A375 (cell line): ENCODE data around the gene NFATC3. TPM values are rescaled to one million over a fixed set of nuclear protein-coding genes. Genes with fewer than 3 reads are reported as not detected.

Experiments
- small RNA-seq: library from RNA; depleted of rRNA; stranded (forward); fragments of <200 nt; gene quantifications from one replicate; pipeline ENCODE3, GENCODE V24; 2014
- total RNA-seq: library from RNA; depleted of rRNA; stranded (reverse); fragments of >200 nt; shearing (Covaris generic); gene quantifications from 2 replicates; pipeline ENCODE4 v1.2.3, GENCODE V29; 2014; rRNA removed

NFATC3 gene
- 19.3 and 21.5 TPM in 2 replicates for total RNA-seq

DNA sequence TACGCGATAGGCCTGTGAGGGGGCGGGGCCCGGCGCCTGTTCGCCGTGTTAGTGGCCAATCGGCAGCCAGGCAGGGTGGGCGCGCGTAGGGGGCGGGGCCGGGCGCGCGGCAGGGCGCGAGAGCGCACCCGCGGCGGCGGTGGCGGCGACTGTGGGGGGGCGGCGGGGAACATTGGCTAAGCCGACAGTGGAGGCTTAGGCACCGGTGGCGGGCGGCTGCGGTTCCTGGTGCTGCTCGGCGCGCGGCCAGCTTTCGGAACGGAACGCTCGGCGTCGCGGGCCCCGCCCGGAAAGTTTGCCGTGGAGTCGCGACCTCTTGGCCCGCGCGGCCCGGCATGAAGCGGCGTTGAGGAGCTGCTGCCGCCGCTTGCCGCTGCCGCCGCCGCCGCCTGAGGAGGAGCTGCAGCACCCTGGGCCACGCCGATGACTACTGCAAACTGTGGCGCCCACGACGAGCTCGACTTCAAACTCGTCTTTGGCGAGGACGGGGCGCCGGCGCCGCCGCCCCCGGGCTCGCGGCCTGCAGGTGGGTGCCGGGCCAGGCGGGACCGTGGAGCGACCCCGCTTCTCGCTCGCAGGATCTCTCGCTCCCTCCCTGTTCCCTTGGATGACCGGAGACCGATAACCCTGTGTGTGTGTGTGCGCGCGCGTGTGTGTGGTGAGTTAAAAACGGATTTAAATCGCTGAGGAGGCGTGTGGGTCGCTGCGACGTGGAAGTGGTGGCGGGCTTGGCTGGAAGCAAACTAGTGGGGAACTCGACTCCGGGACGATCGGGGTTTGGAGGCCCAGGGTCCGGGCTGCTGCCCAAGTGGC, at the start of gene NFATC3:
TSS of gene NFATC3 (plus strand) at position 112 of the 813 bp plus-strand sequence. CDS start at position 424, 312 bp downstream.

DNA sequence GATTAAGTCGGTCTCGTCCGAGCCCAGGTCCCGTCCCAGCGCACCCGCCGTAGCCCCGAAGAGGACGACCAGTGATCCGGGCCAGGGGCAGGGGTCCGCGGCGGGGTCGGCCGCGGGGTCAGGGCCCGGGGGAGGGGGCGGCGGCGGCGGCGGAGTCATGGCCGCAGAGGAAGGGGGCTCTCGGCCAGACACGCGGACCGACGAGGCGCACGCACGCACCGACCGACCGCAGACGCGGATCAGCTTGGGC, 150.6 kb downstream of the NFATC3 start, which contains the start of gene ESRP2:
TSS of gene ESRP2 (minus strand) at position 241 of the 250 bp plus-strand sequence. CDS start at position 159, 82 bp downstream.

DNA sequence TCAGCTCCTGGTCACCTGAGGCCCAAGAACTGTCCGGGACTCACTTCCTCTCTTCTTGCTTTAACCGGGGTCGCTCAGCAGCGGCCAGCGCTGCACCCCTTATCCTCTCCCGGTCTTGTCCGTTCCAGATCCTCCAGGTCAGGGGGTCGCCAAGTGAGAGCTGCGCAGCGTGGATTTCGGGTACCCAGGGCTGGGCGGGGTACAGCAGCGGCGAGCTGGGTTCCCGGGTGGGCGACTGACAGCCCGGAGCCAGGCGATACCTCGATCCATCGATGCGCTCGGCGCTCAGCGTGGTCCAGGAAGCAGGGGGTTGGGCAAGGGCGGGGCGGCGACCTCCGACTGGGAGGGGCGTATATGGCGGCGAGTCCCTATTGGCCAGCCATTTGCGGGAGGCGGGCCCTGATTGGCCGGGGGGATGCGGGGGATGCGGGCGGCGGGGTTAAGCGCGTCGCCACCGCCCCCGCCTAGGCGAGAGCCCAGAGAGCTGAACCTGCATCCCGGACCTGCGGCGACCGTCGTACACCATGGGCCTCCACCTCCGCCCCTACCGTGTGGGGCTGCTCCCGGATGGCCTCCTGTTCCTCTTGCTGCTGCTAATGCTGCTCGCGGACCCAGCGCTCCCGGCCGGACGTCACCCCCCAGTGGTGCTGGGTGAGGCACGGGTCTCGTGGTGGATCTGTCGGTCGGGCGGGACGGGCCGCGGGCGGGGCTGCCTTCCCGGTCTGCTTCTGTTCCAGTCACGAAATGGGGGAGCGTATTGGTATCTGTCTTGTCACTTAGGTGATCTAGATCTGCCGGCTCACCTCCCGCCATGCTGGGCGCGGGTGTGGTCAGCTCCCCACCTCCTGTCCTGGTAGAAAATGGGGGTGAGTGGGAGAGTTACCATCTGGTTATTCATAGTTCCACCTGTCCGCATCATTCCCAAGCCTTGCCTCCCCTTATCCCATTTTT, 160.0 kb downstream of the NFATC3 start, which contains the start of gene PLA2G15:
TSS of gene PLA2G15 (plus strand) at position 471 of the 951 bp plus-strand sequence. CDS start at position 525, 54 bp downstream.

DNA sequence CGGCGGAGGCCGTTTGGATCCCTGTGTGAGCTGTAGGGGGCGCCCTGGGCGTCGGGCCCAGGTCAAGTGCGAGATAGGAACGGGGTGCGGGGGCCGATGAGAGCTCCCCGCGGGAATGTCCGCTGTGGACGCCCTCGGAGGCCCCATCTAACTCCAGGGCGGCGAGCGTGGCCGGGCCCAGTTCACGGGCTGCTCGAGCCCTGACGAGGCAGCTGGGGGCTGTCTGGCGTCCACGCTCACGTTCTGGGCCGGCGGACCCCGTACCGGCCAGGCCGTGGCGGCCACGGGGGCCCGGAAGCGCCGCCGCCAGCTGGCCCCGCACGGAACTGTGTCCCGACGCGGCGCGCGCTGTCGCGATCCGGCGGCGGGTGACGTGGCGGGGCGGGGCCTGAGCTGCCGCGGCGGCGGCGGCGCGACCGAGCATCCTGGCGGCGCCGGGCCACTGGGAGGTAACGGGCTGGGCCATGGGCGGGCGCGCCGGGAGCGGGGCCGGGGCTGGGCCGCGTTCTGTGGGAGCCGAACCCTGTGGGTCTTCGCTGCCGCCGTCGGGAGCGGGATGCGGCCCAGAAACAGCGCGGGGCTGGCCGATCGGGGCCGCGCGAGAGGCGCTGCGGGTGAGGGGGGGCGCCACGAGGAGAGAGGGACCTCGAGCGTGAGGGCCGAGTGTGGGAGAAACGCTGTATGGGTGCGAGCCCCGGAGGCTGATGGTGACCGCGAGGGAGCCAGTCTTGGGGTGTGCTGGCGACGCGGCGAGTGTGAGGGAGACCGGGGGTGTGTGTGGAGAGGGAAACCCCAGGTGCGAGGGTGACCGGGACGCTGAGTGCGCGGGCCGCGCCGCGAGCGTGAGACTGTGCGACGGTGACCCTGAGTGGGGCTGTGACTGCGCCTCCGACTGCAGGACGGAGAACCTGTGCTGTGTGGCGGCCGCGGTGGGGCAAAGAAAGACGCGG, 179.2 kb downstream of the NFATC3 start, which contains the start of gene SLC7A6:
TSS of gene SLC7A6 (plus strand) at position 399 of the 950 bp plus-strand sequence. CDS start 10,201 bp downstream, outside the sequence.

Small RNA genes lying within 50 kb of the gene (small RNA-seq; reads per million reads assigned to genes)
- not detected for gene RF00019
- gene RF00554, result not detected

Other genes with a start within 250 kb of the NFATC3 start
- gene THAP11, start 243.1 kb upstream of the NFATC3 start, total RNA-seq, result 36.9 and 37.4 TPM in 2 replicates
- 174 TPM in 2 replicates for gene NUTF2, start 238.4 kb upstream of the NFATC3 start, total RNA-seq
- 29.7 and 30.7 TPM in 2 replicates for gene CENPT, start 237.7 kb upstream of the NFATC3 start, total RNA-seq
- 82.4 and 94.4 TPM in 2 replicates for gene EDC4, start 212.3 kb upstream of the NFATC3 start, total RNA-seq
- 0.30 TPM in 1 of 2 replicates, not detected in the other for gene NRN1L, start 200.5 kb upstream of the NFATC3 start, total RNA-seq
- gene PSKH1, start 192.1 kb upstream of the NFATC3 start, total RNA-seq, result 6.7 and 11.1 TPM in 2 replicates
- 1.6 and 4.0 TPM in 2 replicates for gene CTRL, start 153.5 kb upstream of the NFATC3 start, total RNA-seq
- 69.2 and 69.3 TPM in 2 replicates for gene PSMB10, start 148.5 kb upstream of the NFATC3 start, total RNA-seq
- gene LCAT, start 141.2 kb upstream of the NFATC3 start, total RNA-seq, result 3.4 and 4.7 TPM in 2 replicates
- 32.8 and 41.3 TPM in 2 replicates for gene SLC12A4, start 116.7 kb upstream of the NFATC3 start, total RNA-seq
- gene DPEP3, start 104.9 kb upstream of the NFATC3 start, total RNA-seq, result not detected in 2 replicates
- not detected in 2 replicates for gene DPEP2, start 85.9 kb upstream of the NFATC3 start, total RNA-seq
- gene DPEP2NB, start 69.5 kb upstream of the NFATC3 start, total RNA-seq, result not detected in 2 replicates
- 28.6 and 31.1 TPM in 2 replicates for gene DDX28, start 62.1 kb upstream of the NFATC3 start, total RNA-seq
- 19.3 and 25.8 TPM in 2 replicates for gene DUS2, start 62.1 kb upstream of the NFATC3 start, total RNA-seq
- gene ESRP2, start 150.8 kb downstream of the NFATC3 start, total RNA-seq, result 0.15 and 0.50 TPM in 2 replicates
- 17.0 and 18.0 TPM in 2 replicates for gene PLA2G15, start 160.0 kb downstream of the NFATC3 start, total RNA-seq
- gene SLC7A6, start 179.2 kb downstream of the NFATC3 start, total RNA-seq, result 16.4 and 22.3 TPM in 2 replicates
- 20.5 and 24.8 TPM in 2 replicates for gene SLC7A6OS, start 225.6 kb downstream of the NFATC3 start, total RNA-seq
- 67.6 and 79.4 TPM in 2 replicates for gene PRMT7, start 225.6 kb downstream of the NFATC3 start, total RNA-seq